GM12891 (cell line): Measurements from ENCODE around the gene ARIH2.

ENCODE experiments used
- DNase-seq: peaks from one replicate; pipeline ENCODE4 v3.0.0; 2011; ENCODE audit warnings: low spot score; ENCODE audit not compliant: insufficient read length
- FAIRE-seq: peaks from 2 replicates; lab custom pipeline; 2011; peaks lifted over from hg19 to GRCh38; lab: Jason Lieb, UNC
- PAX5 ChIP-seq: IDR thresholded peaks from 2 replicates; pipeline ENCODE4 v1.6.1; 2011; ENCODE audit warnings: low read length, moderate library complexity, mild to moderate bottlenecking; ENCODE audit not compliant: insufficient read depth, severe bottlenecking
- POLR2A ChIP-seq: IDR thresholded peaks from 2 replicates; pipeline ENCODE4 v1.6.1; 2011; ENCODE audit warnings: low read depth, low read length, control low read depth
- POLR2AphosphoS5 ChIP-seq: IDR thresholded peaks from 2 replicates; pipeline ENCODE4 v1.6.1; 2011; ENCODE audit warnings: low read depth, low read length, control low read depth
- POU2F2 ChIP-seq: IDR thresholded peaks from 2 replicates; pipeline ENCODE4 v1.6.1; 2011; ENCODE audit warnings: low read depth, mild to moderate bottlenecking, control low read depth, low read length, moderate library complexity
- SPI1 ChIP-seq: IDR thresholded peaks from 2 replicates; pipeline ENCODE4 v1.6.1; 2011; ENCODE audit warnings: low read depth, low read length, control low read depth
- TAF1 ChIP-seq: IDR thresholded peaks from 2 replicates; pipeline ENCODE4 v1.6.1; 2011; ENCODE audit warnings: low read depth, low read length, control low read depth

The ARIH2 gene

GRCh38 chr3:48927928-48928327 lies 9.3 kb downstream of the ARIH2 start:
- DNase-seq: no peak
- TF ChIP-seq POLR2A (no peak), POU2F2 (no peak), PAX5 (no peak), SPI1 (peak; percentile 38), POLR2AphosphoS5 (no peak)
- FAIRE-seq: peak; percentile 57

- DNase-seq (no peak), FAIRE-seq (no peak)
- TF ChIP-seq POLR2A (no peak), POLR2AphosphoS5 (no peak), SPI1 (peak; percentile 42)
Measured at GRCh38 chr3:48928679-48929078, 10.0 kb downstream of the ARIH2 start.

GRCh38 chr3:48929358-48930035 lies 10.9 kb downstream of the ARIH2 start:
- TF ChIP-seq TAF1 (no peak), POLR2A (no peak), POU2F2 (no peak), POLR2AphosphoS5 (no peak), SPI1 (no peak), PAX5 (no peak)
- no peak for FAIRE-seq
- no peak for DNase-seq

- DNase-seq: no peak
- FAIRE-seq: no peak
- TF ChIP-seq POLR2AphosphoS5 (no peak), TAF1 (no peak), POLR2A (no peak), PAX5 (no peak), POU2F2 (no peak), SPI1 (no peak)
Measured at GRCh38 chr3:48930590-48930989, 11.9 kb downstream of the ARIH2 start.

- DNase-seq: no peak
- TF ChIP-seq POLR2AphosphoS5 (no peak), POLR2A (no peak), TAF1 (no peak), SPI1 (no peak), PAX5 (no peak), POU2F2 (no peak)
Measured at GRCh38 chr3:48931944-48932580, 13.4 kb downstream of the ARIH2 start.

GRCh38 chr3:48934333-48934991 lies 15.8 kb downstream of the ARIH2 start:
- no peak for TF ChIP-seq POLR2A
- TF ChIP-seq SPI1: no peak
- no peak for TF ChIP-seq TAF1
- no peak for TF ChIP-seq PAX5
- TF ChIP-seq POU2F2: no peak
- no peak for TF ChIP-seq POLR2AphosphoS5
- DNase-seq (no peak), FAIRE-seq (no peak)

More at GRCh38 chr3:48931944-48932580, 13.4 kb downstream of the ARIH2 start:
- FAIRE-seq: no peak

- FAIRE-seq: peak; percentile 61
- no peak for DNase-seq
- no peak for TF ChIP-seq POLR2AphosphoS5
- TF ChIP-seq PAX5: no peak
- TF ChIP-seq TAF1: no peak
- TF ChIP-seq POLR2A: no peak
- no peak for TF ChIP-seq POU2F2
- TF ChIP-seq SPI1: no peak
Measured at GRCh38 chr3:48935530-48935929, 16.9 kb downstream of the ARIH2 start.

- FAIRE-seq (no peak), DNase-seq (no peak)
- no peak for TF ChIP-seq POLR2A
- TF ChIP-seq POLR2AphosphoS5: no peak
- no peak for TF ChIP-seq POU2F2
- no peak for TF ChIP-seq TAF1
- no peak for TF ChIP-seq SPI1
- no peak for TF ChIP-seq PAX5
Measured at GRCh38 chr3:48938156-48938555, 19.5 kb downstream of the ARIH2 start.

- DNase-seq (no peak), FAIRE-seq (no peak)
- TF ChIP-seq SPI1: no peak
- TF ChIP-seq POU2F2: no peak
- TF ChIP-seq TAF1: no peak
- no peak for TF ChIP-seq POLR2A
- TF ChIP-seq PAX5: no peak
- no peak for TF ChIP-seq POLR2AphosphoS5
Measured at GRCh38 chr3:48938689-48939088, 20.0 kb downstream of the ARIH2 start.
